Left ventricle myocardium inferior (tissue), 1 donor: ENCODE results near the gene ADAM12. TPM values are rescaled to one million over a fixed set of nuclear protein-coding genes. Genes with fewer than 3 reads are reported as not detected.

ENCODE experiments used
- DNase-seq: peaks from one replicate; pipeline ENCODE4 v3.0.0-alpha.2; 2020
- H3K27ac ChIP-seq: fragments of 200-600 bp; replicated peaks from 2 replicates; pipeline ENCODE4 v1.8.0; 2021
- H3K27me3 ChIP-seq: fragments of 200-600 bp; 2 replicates; pipeline ENCODE4 v1.8.0; 2021; ENCODE audit warnings: low read depth
- H3K36me3 ChIP-seq: fragments of 200-600 bp; 2 replicates; pipeline ENCODE4 v1.8.0; 2021
- H3K4me1 ChIP-seq: fragments of 200-600 bp; 2 replicates; pipeline ENCODE4 v1.8.0; 2021
- H3K4me3 ChIP-seq: fragments of 200-600 bp; 2 replicates; pipeline ENCODE4 v1.8.0; 2021; ENCODE audit warnings: mild to moderate bottlenecking, moderate library complexity
- H3K9me3 ChIP-seq: fragments of 200-600 bp; replicated peaks from 2 replicates; pipeline ENCODE4 v1.8.0; 2021
- CTCF ChIP-seq: fragments of 200-600 bp; IDR thresholded peaks from 2 replicates; pipeline ENCODE4 v1.8.0; 2021; ENCODE audit warnings: antibody characterized with exemption, mild to moderate bottlenecking, borderline replicate concordance
- intact Hi-C: fragments of 100-400 bp; cut with micrococcal nuclease; formaldehyde crosslinking; loops from one replicate; pipeline ENCODE4 v1.11.0; 2022
- total RNA-seq: library from RNA; stranded (reverse); fragmentation: NEBNext Ultra II Directional; extraction: Animal tissue kit (Norgen Biotek cat#: 25700); gene quantifications from one replicate; pipeline ENCODE4 v1.2.1, GENCODE V29; 2021
- donor health status: DM: no; HTN: yes; CAD: no; lungs with severe emphysema.

ADAM12 gene
- total RNA-seq, 1 donor from 2014 or later, result 0.27 TPM

- H3K9me3 ChIP-seq, result peaks cover 12% of the 10 kb centered on the region
- no peaks in the 10 kb centered on the region for H3K36me3 ChIP-seq
- TF ChIP-seq CTCF, result no peak
- H3K4me1 ChIP-seq, result no peaks in the 10 kb centered on the region
- peaks cover 4% of the 10 kb centered on the region for H3K27me3 ChIP-seq
- intact Hi-C loops, result no loop called here
- no peak overlapping the region for H3K4me3 ChIP-seq
- no peak for DNase-seq
- no peak overlapping the region for H3K27ac ChIP-seq
Measured at GRCh38 chr10:126342680-126343079, 45.6 kb downstream of the ADAM12 start.

- Histone ChIP-seq H3K4me3 (no peak overlapping the region), H3K4me1 (no peaks in the 10 kb centered on the region), H3K36me3 (no peaks in the 10 kb centered on the region), H3K27ac (no peak overlapping the region), H3K9me3 (peaks cover 12% of the 10 kb centered on the region), H3K27me3 (peaks cover 4% of the 10 kb centered on the region)
- intact Hi-C loops, result no loop called here
- TF ChIP-seq CTCF, result no peak
- no peak for DNase-seq
Measured at GRCh38 chr10:126341491-126341890, 46.8 kb downstream of the ADAM12 start.

GRCh38 chr10:126337251-126337810 is 50.9 kb downstream of the ADAM12 start:
- DNase-seq, result no peak
- intact Hi-C loops, result no loop called here
- no peak for TF ChIP-seq CTCF
- Histone ChIP-seq H3K27ac (no peak overlapping the region), H3K4me1 (no peaks in the 10 kb centered on the region), H3K27me3 (peaks cover 5% of the 10 kb centered on the region), H3K36me3 (no peaks in the 10 kb centered on the region), H3K9me3 (no peaks in the 10 kb centered on the region), H3K4me3 (no peak overlapping the region)

GRCh38 chr10:126336801-126337200 is 51.5 kb downstream of the ADAM12 start:
- no peaks in the 10 kb centered on the region for H3K4me1 ChIP-seq
- H3K9me3 ChIP-seq, result no peaks in the 10 kb centered on the region
- H3K27ac ChIP-seq, result no peak overlapping the region
- H3K4me3 ChIP-seq, result no peak overlapping the region
- DNase-seq, result no peak
- intact Hi-C loops, result no loop called here
- no peaks in the 10 kb centered on the region for H3K36me3 ChIP-seq
- peaks cover 10% of the 10 kb centered on the region for H3K27me3 ChIP-seq
- no peak for TF ChIP-seq CTCF

- Histone ChIP-seq H3K36me3 (no peaks in the 10 kb centered on the region), H3K27me3 (peaks cover 12% of the 10 kb centered on the region), H3K27ac (no peak overlapping the region), H3K9me3 (no peaks in the 10 kb centered on the region), H3K4me1 (no peaks in the 10 kb centered on the region), H3K4me3 (no peak overlapping the region)
- no peak for TF ChIP-seq CTCF
- no peak for DNase-seq
- intact Hi-C loops, result no loop called here
Measured at GRCh38 chr10:126334272-126334671, 54.0 kb downstream of the ADAM12 start.

GRCh38 chr10:126332576-126332975 is 55.7 kb downstream of the ADAM12 start:
- TF ChIP-seq CTCF, result no peak
- Histone ChIP-seq H3K9me3 (no peaks in the 10 kb centered on the region), H3K4me3 (no peak overlapping the region), H3K36me3 (no peaks in the 10 kb centered on the region), H3K4me1 (no peaks in the 10 kb centered on the region), H3K27me3 (peaks cover 11% of the 10 kb centered on the region), H3K27ac (no peak overlapping the region)
- intact Hi-C loops, result no loop called here
- no peak for DNase-seq
